Cardiac fibroblast (primary cell): ENCODE data around the gene TMEM218.

Experiments used
- DNase-seq, 2 donors: peaks; one replicate each; pipeline versions ENCODE4 v3.0.0 to v3.0.0-alpha.2; 2010; ENCODE audit warnings: low read depth in 2 of 2
- H3K4me3 ChIP-seq, 2 donors: replicated peaks in 1 of 2; 1 replicate in 1 of 2; 2 replicates in 1 of 2; pipeline ENCODE4 v1.5.1; 2011; ENCODE audit warnings: low read depth in 2 of 2, low read length in 2 of 2, mild to moderate bottlenecking in 2 of 2, moderate library complexity in 1 of 2
- CTCF ChIP-seq: IDR thresholded peaks from one replicate; pipeline ENCODE4 v1.5.1; 2011; ENCODE audit warnings: low read depth, mild to moderate bottlenecking, low read length, inconsistent platforms

The TMEM218 gene

GRCh38 chr11:125102510-125102909 lies 8.9 kb downstream of the TMEM218 start:
- no peak for DNase-seq
- no peak for TF ChIP-seq CTCF

DNA sequence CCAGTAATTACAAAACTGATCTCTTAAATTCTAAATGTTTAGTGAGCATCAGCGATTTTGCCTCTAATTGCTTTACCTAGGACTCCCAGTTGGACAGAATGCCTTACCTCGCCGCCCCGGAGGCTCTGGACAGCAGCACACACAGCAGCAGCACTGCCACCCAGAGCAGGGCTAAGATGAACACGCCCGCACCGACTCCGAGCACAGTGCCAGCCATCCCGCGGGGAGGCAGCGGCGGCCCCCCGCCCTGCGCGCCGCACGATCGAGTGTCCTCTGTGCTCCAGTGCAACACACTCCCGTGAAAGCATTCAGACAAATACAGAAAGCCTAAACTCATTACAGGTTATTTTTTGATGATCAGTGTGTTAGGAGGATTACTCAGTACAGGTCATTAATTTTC lies 9.4 kb downstream of the TMEM218 start:
- DNase-seq, result no peak
- no peak for TF ChIP-seq CTCF

More at GRCh38 chr11:125102510-125102909, 8.9 kb downstream of the TMEM218 start:
- no peak overlapping the region for H3K4me3 ChIP-seq

DNA sequence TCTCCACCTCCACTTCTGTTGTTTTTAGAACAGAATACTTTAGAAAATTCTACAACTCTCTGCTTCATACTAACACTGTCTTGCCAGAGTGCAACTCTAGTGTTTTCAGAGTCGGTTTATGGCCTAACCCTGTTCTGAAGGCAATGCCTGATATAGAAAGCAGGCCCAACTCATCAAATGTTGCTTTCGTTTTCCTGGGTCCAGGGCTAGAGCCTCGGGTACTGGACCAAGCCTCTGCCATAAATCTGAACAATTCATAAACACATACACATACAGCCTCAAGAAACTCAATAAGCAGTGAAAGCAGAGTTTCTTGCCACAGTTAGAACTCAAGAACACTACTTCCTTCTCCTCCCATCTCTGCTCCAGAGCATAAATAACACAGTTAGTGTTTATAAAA lies 9.8 kb downstream of the TMEM218 start:
- DNase-seq, result no peak
- no peak overlapping the region for H3K4me3 ChIP-seq
- TF ChIP-seq CTCF, result no peak

More for the DNA sequence above, 9.4 kb downstream of the TMEM218 start:
- no peak overlapping the region for H3K4me3 ChIP-seq

- DNase-seq, result no peak
- TF ChIP-seq CTCF, result no peak
These were observed 11.3 kb downstream of the TMEM218 start for GRCh38 chr11:125100136-125100535.

DNA sequence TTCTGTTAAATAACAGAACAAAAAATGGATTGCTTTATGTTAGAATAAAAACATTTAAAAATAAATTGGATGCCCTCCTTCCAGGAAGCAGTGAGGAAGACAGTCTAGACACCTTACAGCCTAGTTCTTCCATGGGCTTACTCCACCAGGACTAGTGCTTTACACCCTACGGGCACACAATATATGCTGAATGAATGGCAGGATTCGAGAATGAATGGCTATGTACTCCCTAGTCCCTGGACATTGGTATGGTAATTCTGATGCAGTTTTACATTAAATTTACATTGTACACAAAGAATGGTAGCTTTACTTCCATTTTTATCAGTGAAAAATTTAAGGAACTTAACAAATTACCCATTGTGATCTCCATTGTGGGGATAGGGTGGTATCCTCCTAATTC lies 16.7 kb downstream of the TMEM218 start:
- TF ChIP-seq CTCF, result no peak
- no peak overlapping the region for H3K4me3 ChIP-seq
- DNase-seq, result no peak

More at GRCh38 chr11:125100136-125100535, 11.3 kb downstream of the TMEM218 start:
- no peak overlapping the region for H3K4me3 ChIP-seq

DNA sequence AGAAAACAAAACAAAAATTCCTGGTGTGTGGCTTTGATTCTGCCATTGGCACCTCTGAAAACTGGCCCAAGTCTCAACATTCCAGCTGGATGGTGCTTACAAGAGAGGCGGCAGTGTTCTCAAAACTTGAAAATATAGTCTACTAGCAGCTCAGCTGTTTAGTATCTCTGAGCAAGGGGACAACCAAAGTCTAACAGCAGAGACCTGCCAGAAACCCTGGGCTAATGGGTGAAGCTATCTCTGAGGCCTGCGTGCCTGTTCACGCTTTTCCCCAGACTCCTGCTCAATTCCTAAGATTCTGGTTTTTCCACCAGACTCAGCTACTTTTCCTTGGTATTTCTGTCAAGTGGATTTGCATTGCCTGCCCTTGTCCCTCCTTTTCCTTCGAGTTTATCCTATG lies 17.9 kb downstream of the TMEM218 start:
- H3K4me3 ChIP-seq, result no peak overlapping the region
- TF ChIP-seq CTCF, result no peak
- DNase-seq, result no peak

GRCh38 chr11:125092669-125093068 lies 18.8 kb downstream of the TMEM218 start:
- no peak overlapping the region for H3K4me3 ChIP-seq
- no peak for DNase-seq
- no peak for TF ChIP-seq CTCF
